Measurements from ENCODE around the gene ACTL8.

DNA sequence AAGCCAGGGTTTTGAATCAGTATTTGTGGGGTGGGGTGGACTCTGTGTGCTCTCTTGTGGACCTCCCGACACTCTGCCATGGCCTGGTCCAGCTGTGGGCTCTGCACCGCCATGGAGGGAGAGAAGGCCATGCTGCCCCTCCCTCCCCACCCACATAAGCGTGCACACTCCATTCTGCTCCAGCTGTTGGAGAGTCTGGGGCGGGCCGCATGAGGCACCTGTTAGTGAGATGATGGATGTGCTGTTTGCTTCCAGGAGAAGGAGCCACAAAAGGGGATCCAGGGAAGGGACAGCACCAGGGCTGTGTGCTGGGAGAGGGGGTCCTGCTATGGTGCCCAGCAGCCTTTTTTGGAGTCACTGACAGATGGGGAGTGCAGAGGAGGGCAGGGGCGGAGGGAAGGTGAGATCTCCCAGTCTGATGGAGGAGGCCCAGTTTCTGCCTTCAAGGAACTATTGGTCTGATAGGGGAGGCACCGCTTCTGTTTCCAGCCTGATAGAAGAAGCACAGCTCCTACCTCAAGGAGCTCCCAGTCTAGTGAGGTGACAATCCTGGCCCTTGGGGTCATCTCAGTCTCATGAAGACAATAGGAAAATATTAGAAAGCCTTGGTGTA lies 101.5 kb downstream of the ACTL8 start:
- TF ChIP-seq POLR2A (IDR thresholded peaks at IDR 0.05): no peak
- TF ChIP-seq, protein P1, sequence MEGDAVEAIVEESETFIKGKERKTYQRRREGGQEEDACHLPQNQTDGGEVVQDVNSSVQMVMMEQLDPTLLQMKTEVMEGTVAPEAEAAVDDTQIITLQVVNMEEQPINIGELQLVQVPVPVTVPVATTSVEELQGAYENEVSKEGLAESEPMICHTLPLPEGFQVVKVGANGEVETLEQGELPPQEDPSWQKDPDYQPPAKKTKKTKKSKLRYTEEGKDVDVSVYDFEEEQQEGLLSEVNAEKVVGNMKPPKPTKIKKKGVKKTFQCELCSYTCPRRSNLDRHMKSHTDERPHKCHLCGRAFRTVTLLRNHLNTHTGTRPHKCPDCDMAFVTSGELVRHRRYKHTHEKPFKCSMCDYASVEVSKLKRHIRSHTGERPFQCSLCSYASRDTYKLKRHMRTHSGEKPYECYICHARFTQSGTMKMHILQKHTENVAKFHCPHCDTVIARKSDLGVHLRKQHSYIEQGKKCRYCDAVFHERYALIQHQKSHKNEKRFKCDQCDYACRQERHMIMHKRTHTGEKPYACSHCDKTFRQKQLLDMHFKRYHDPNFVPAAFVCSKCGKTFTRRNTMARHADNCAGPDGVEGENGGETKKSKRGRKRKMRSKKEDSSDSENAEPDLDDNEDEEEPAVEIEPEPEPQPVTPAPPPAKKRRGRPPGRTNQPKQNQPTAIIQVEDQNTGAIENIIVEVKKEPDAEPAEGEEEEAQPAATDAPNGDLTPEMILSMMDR (IDR thresholded peaks at IDR 0.05): no peak
